SIG-M5 (cell line): Measurements from ENCODE around the gene SRSF7.
"Not testable (repeated sequence)": the region's sequence is repeated elsewhere in the genome, so short reads cannot be mapped to it uniquely, and the experiment has no call there.

Experiments
- DNase-seq: peaks from one replicate; lab custom pipeline; 2025; lab: John Stamatoyannopoulos, UW

Gene SRSF7

DNA sequence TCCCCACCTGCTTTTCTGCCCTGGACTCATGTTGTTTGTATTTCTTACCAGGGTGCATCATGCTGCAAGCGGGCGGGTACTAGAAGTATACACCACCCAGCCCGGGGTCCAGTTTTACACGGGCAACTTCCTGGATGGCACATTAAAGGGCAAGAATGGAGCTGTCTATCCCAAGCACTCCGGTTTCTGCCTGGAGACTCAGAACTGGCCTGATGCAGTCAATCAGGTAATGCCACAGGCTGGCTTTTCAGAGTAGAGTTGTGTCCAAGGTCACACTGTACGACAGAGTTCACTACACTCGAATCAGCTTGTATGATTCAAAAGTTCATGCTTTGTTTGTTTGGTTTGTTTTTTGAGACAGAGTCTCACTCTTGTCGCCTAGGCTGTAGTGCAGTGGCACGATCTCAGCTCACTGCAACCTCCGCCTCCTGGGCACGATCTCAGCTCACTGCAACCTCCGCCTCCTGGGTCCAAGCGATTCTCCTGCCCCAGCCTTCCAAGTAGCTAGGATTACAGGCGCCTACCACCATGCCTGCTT, 19.4 kb downstream of the SRSF7 start:
- DNase-seq, result no peak

GRCh38 chr2:38731090-38731489, 20.1 kb downstream of the SRSF7 start:
- no peak for DNase-seq

GRCh38 chr2:38728694-38729093, 22.5 kb downstream of the SRSF7 start:
- no peak for DNase-seq

DNA sequence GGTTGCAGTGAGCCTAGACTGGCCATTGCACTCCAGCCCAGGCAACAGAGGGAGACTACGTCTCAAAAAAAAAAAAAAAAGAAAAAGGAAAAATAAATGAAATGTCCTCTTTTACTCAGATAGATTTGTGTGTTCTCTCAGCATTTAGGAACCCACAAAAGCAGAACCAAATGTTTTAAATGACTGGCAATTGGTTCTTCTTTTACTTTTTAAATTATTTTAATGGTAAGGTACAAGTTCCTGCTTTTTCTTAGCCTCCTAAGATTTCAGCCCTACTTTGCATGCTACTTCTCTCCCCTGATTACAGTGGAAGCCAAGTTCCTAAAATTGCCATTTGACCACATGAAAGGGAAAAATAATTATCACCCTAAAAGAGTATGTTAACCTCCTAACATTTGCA, 23.5 kb downstream of the SRSF7 start:
- no peak for DNase-seq

- DNase-seq, result no peak
Measured at GRCh38 chr2:38723173-38723572, 28.0 kb downstream of the SRSF7 start.

- no peak for DNase-seq
Measured at GRCh38 chr2:38722271-38723061, 28.7 kb downstream of the SRSF7 start.

GRCh38 chr2:38720613-38721241, 30.4 kb downstream of the SRSF7 start:
- no peak for DNase-seq

- DNase-seq, result no peak
Measured at GRCh38 chr2:38719706-38720105, 31.5 kb downstream of the SRSF7 start.

DNA sequence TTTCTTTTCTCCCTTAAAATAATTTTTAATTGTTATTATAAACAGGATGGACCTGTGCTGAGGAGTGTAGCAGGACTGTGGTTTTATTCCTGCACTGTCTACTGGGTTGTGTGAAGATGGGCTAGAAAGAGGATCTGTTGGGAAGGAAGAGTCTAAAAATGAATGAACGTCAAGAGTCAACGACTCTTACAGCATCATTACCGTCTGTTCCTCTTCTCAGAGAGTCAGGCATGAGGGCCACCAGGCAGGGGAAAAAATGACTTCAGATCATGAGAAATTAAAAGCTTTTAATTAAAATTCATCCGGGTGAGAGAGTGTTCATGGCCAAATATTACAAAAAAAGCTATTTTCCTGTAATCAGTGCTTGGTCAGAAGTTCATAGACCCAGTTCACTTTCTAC, 32.6 kb downstream of the SRSF7 start:
- no peak for DNase-seq

- no peak for DNase-seq
Measured at GRCh38 chr2:38716185-38716584, 35.0 kb downstream of the SRSF7 start.

DNA sequence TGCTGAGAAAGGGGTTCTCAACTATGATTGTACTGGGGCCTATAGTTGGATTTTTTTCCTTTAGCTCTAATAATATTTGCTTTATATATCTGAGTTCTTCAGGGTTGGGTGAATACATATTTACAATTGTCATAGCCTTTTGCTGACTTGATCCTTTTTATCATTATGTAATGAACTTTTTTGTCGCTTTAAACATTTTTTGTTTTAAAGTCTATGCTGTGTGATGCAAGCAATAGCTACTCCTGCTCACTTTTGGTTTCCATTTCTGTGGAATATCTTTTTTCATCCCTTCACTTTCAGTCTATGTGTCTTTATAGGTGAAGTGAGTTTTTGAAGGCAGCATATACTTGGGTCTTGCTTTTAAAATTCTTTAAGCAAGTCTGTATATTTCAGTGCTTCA, 36.2 kb downstream of the SRSF7 start:
- DNase-seq, result not testable (repeated sequence)

DNA sequence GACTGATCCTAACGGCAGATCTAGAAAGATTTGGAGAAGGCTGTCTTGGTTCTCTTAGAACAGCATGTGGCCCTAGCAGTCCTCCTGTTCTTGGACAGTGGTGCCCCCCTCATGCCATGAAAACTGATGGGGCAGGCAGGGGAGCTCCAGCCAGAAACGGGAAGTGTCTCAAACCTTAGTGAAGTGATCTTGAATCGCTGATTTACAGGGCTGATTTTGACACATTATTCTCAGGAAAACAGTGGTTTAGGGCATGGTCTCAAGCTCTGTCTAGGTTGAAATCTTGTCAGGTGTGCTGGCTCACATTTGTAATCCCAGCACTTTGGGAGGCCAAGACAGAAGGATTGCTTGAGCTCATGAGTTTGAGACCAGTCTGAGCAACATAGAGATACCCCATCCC, 37.8 kb downstream of the SRSF7 start:
- DNase-seq, result no peak

GRCh38 chr2:38712871-38713270, 38.3 kb downstream of the SRSF7 start:
- DNase-seq, result no peak

- no peak for DNase-seq
Measured at GRCh38 chr2:38712413-38712812, 38.7 kb downstream of the SRSF7 start.

DNA sequence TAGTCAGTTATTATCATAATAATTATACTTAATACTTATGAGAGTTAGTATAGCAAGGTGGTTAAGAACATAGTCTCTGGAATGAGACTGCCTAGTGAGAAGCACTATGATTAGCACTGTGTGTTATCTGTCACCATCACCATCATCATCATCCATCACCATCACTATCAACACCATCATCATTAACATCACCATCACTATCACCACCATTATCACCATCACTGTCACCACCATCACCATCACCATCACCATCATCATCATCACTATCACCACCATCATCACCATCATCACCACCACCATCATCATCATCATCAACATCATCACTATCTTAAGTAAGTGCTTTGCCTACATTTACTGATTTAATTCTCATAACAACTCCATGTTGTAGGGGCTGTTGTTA, 39.6 kb downstream of the SRSF7 start:
- no peak for DNase-seq

DNA sequence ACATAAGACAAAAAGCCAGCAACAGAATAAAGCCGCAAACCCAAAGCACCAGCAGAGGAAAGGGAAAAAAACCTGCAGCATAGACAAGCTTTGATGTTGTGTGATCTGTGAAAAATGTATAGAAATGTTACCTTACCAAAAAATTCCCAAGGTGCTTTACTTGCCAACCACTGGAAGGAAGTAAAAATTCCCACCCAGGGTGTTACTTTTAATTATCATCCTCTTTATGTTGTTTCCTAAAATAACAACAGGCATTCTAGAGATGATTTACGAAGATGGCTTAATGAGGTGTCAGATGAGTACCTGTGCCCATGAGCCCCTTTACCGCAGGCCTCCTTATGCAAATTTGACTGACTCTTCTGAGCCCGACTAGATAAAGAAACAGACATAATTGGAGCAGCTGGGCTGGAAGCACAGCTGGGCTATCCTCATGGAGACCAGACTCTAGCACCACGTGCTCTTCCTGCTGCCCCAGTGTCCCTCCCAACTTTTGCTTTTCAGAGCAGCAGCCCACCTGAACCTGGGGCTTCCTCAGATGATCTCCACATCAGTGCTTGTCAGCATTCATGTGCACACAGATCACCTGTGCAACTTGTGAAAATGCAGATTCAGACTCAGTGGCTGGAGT, 41.5 kb downstream of the SRSF7 start:
- no peak for DNase-seq

- DNase-seq, result no peak
Measured at GRCh38 chr2:38708900-38709566, 42.1 kb downstream of the SRSF7 start.

DNA sequence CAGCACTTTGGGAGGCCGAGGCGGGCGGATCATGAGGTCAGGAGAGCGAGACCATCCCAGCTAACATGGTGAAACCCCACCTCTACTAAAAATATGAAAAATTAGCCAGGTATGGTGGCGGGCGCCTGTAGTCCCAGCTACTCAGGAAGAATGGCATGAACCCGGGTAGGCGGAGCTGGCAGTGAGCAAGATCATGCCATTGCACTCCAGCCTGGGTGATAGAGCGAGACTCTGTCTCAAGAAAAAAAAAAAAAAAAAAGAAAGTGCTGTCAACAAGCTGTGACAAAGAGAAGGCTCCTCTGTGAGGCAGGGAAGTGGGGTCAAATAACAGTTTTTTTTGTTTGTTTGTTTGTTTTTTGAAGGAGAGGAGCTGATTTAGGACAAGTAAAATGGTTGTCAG, 42.7 kb downstream of the SRSF7 start:
- not testable (repeated sequence) for DNase-seq

DNA sequence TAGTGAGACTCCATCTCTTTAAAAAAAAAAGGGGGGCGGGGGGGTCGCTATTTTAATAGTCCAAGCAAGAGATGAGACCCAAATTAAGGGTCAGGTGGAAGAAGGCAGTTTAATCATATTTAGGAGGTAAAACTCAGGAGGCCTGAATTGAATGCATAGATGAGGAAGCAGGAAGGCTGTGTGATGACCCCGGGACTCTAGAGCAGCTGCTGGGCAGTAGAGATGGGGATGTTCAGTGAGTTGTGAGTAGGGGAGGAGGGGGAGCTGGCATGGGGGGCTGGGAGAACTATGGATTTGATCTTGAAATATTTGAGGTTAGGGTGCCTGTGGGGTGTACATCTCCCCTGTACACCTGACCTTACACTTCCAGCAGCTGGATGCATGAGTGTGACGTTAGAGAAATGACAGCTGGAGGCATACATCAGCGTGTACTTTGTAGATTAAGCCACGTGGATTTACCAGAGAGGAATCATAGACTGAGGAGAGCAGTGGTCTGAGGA, 44.3 kb downstream of the SRSF7 start:
- no peak for DNase-seq

- DNase-seq, result no peak
Measured at GRCh38 chr2:38704664-38705063, 46.5 kb downstream of the SRSF7 start.

DNA sequence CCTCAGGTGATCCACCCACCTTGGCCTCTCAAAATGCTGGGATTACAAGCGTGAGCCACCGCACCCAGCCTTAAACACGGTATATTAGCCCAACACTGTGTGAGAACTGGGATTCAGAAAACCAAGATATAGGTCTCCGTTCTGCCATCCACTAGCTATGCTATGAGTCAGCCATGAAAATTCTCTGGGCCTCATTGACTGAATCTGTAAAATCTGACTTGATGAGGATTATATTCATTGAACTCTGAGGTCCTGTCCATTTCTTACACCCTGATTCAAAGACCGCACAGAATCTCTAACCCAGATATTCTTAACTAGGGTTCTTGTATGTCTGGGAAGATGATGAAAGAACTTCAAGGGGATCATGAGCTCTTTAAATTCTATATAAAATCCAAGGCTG, 47.8 kb downstream of the SRSF7 start:
- DNase-seq, result not testable (repeated sequence)

DNA sequence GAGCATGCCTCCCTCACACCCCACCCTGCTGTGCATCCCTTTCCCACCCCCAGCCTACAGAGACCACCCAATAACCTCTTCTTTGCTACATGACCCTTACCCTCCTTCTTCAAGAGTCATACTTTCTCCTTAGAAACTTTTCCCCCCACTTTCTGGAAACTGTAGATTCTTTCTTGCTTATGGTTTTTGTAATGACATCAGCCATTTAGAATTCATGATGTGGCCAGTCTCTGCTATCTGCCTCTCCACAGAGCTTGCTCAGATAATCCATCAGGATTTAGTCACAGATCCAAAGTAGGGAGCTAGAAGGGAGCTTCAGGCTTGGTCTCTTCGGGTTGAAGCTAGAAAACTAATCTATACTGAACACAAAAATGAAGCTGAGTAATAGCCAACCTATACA, 48.7 kb downstream of the SRSF7 start:
- no peak for DNase-seq
